Activated naive CD8-positive, alpha-beta T cell treated with anti-CD3 and anti-CD28 coated beads, Interleukin-2, amount 50 U/mL, for 16 hours (primary cell): ENCODE measurements around the gene JMJD7.

Experiments used
- DNase-seq: peaks from one replicate; pipeline ENCODE4 v3.0.0-alpha.2; 2020; ENCODE audit warnings: low read depth, low spot score

Gene JMJD7

GRCh38 chr15:41844814-41845213 is 16.9 kb downstream of the JMJD7 start:
- DNase-seq: no peak

GRCh38 chr15:41847206-41847605 is 19.3 kb downstream of the JMJD7 start:
- no peak for DNase-seq

GRCh38 chr15:41847981-41848380 is 20.1 kb downstream of the JMJD7 start:
- no peak for DNase-seq

- DNase-seq: no peak
These were observed 20.7 kb downstream of the JMJD7 start for GRCh38 chr15:41848631-41849030.

GRCh38 chr15:41849204-41849603 is 21.3 kb downstream of the JMJD7 start:
- no peak for DNase-seq

- DNase-seq: no peak
These were observed 22.0 kb downstream of the JMJD7 start for GRCh38 chr15:41849861-41850260.

GRCh38 chr15:41850482-41851166 is 22.7 kb downstream of the JMJD7 start:
- DNase-seq: no peak

- no peak for DNase-seq
These were observed 23.3 kb downstream of the JMJD7 start for GRCh38 chr15:41851167-41851523.

GRCh38 chr15:41851755-41852370 is 24.0 kb downstream of the JMJD7 start:
- DNase-seq: no peak

- DNase-seq: no peak
These were observed 25.1 kb downstream of the JMJD7 start for GRCh38 chr15:41852736-41853590.

- no peak for DNase-seq
These were observed 25.9 kb downstream of the JMJD7 start for GRCh38 chr15:41853831-41854230.

- DNase-seq: no peak
These were observed 26.6 kb downstream of the JMJD7 start for GRCh38 chr15:41854443-41854842.

- DNase-seq: no peak
These were observed 27.5 kb downstream of the JMJD7 start for GRCh38 chr15:41855261-41855961.

- DNase-seq: no peak
These were observed 28.4 kb downstream of the JMJD7 start for GRCh38 chr15:41856262-41856661.

GRCh38 chr15:41856716-41857115 is 28.8 kb downstream of the JMJD7 start:
- no peak for DNase-seq

- no peak for DNase-seq
These were observed 29.4 kb downstream of the JMJD7 start for GRCh38 chr15:41857316-41857715.

GRCh38 chr15:41858756-41859155 is 30.9 kb downstream of the JMJD7 start:
- no peak for DNase-seq

GRCh38 chr15:41860049-41860828 is 32.3 kb downstream of the JMJD7 start:
- DNase-seq: no peak

GRCh38 chr15:41861736-41862356 is 34.0 kb downstream of the JMJD7 start:
- no peak for DNase-seq

GRCh38 chr15:41862515-41863116 is 34.7 kb downstream of the JMJD7 start:
- DNase-seq: no peak
